ENCODE data around the gene PIK3C3.

- no peak for TF ChIP-seq CTCF (IDR thresholded peaks at IDR 0.05)
- TF ChIP-seq RXRA (IDR thresholded peaks at IDR 0.05; ENCODE audit: borderline replicate concordance, low read depth), result no peak
- no peak for TF ChIP-seq POLR2AphosphoS5 (IDR thresholded peaks at IDR 0.05; ENCODE audit: low read depth, low read length)
- TF ChIP-seq NRF1 (IDR thresholded peaks at IDR 0.05; ENCODE audit: low read depth, low read length), result no peak
- TF ChIP-seq, protein P1, sequence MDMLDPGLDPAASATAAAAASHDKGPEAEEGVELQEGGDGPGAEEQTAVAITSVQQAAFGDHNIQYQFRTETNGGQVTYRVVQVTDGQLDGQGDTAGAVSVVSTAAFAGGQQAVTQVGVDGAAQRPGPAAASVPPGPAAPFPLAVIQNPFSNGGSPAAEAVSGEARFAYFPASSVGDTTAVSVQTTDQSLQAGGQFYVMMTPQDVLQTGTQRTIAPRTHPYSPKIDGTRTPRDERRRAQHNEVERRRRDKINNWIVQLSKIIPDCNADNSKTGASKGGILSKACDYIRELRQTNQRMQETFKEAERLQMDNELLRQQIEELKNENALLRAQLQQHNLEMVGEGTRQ (IDR thresholded peaks at IDR 0.05; ENCODE audit: borderline replicate concordance, low read depth, low read length), result no peak
- TF ChIP-seq YY1 (IDR thresholded peaks at IDR 0.05; ENCODE audit: low read depth), result no peak
- TF ChIP-seq TAF1 (IDR thresholded peaks at IDR 0.05; ENCODE audit: borderline replicate concordance, low read depth, low read length), result no peak
- TF ChIP-seq USF1 (IDR thresholded peaks at IDR 0.05; ENCODE audit: borderline replicate concordance, low read depth), result no peak
- no peak for TF ChIP-seq GATA2 (CRISPR knock-in tag; IDR thresholded peaks at IDR 0.05)
- TF ChIP-seq MAX (IDR thresholded peaks at IDR 0.05; ENCODE audit: low read depth), result no peak
- TF ChIP-seq RFX5 (IDR thresholded peaks at IDR 0.05; ENCODE audit: low read length), result no peak
- TF ChIP-seq ELF1 (IDR thresholded peaks at IDR 0.05), result no peak
- no peak for TF ChIP-seq REST (IDR thresholded peaks at IDR 0.05; ENCODE audit: low read depth, low read length)
Observed at GRCh38 chr18:41989508-41989907, 34.5 kb downstream of the PIK3C3 start.

All from SK-N-SH (cell line).